ENCODE data around the gene C8A.

The C8A gene

GRCh38 chr1:56874689-56875088 lies 20.1 kb downstream of the C8A start:
- DNase-seq (ENCODE audit: low read depth), result no peak
- TF ChIP-seq CTCF (conservative IDR thresholded peaks at IDR 0.05; ENCODE audit: low read depth, low read length), result no peak
- no peak overlapping the region for H3K4me3 ChIP-seq (ENCODE audit: low read length)

- TF ChIP-seq CTCF (conservative IDR thresholded peaks at IDR 0.05; ENCODE audit: low read depth, low read length), result no peak
- no peak for DNase-seq (ENCODE audit: low read depth)
- H3K4me3 ChIP-seq (ENCODE audit: low read length), result no peak overlapping the region
Observed at GRCh38 chr1:56877973-56878372, 23.4 kb downstream of the C8A start.

- no peak overlapping the region for H3K4me3 ChIP-seq (ENCODE audit: low read length)
- no peak for TF ChIP-seq CTCF (conservative IDR thresholded peaks at IDR 0.05; ENCODE audit: low read depth, low read length)
- DNase-seq (ENCODE audit: low read depth), result no peak
Observed at GRCh38 chr1:56880774-56881173, 26.2 kb downstream of the C8A start.

- TF ChIP-seq CTCF (conservative IDR thresholded peaks at IDR 0.05; ENCODE audit: low read depth, low read length), result no peak
- no peak overlapping the region for H3K4me3 ChIP-seq (ENCODE audit: low read length)
- no peak for DNase-seq (ENCODE audit: low read depth)
Observed at GRCh38 chr1:56881417-56881816, 26.8 kb downstream of the C8A start.

- no peak overlapping the region for H3K4me3 ChIP-seq (ENCODE audit: low read length)
- no peak for TF ChIP-seq CTCF (conservative IDR thresholded peaks at IDR 0.05; ENCODE audit: low read depth, low read length)
- DNase-seq (ENCODE audit: low read depth), result no peak
Observed at GRCh38 chr1:56890229-56890628, 35.6 kb downstream of the C8A start.

GRCh38 chr1:56894014-56894413 lies 39.4 kb downstream of the C8A start:
- no peak for TF ChIP-seq CTCF (conservative IDR thresholded peaks at IDR 0.05; ENCODE audit: low read depth, low read length)
- DNase-seq (ENCODE audit: low read depth), result no peak
- H3K4me3 ChIP-seq (ENCODE audit: low read length), result no peak overlapping the region

GRCh38 chr1:56897150-56898004 lies 42.8 kb downstream of the C8A start:
- no peak for TF ChIP-seq CTCF (conservative IDR thresholded peaks at IDR 0.05; ENCODE audit: low read depth, low read length)
- no peak overlapping the region for H3K4me3 ChIP-seq (ENCODE audit: low read length)
- no peak for DNase-seq (ENCODE audit: low read depth)
